Measurements from ENCODE around the gene SELL.

The SELL gene

GRCh38 chr1:169653873-169654272, 57.5 kb downstream of the SELL start:
- no peak for TF ChIP-seq LEF1 (IDR thresholded peaks at IDR 0.05; ENCODE audit: borderline replicate concordance)
- TF ChIP-seq PKNOX1 (IDR thresholded peaks at IDR 0.05) = no peak
- no peak for TF ChIP-seq HDGF (IDR thresholded peaks at IDR 0.05; ENCODE audit: borderline replicate concordance)
- ChIA-PET CTCF (no interaction called here), POLR2A (interaction anchor here (0.6 kb wide), 1 partner anchor 18 kb away, joined by 3 read pairs; no protein-coding TSS in a partner anchor)

GRCh38 chr1:169651035-169651434, 60.4 kb downstream of the SELL start:
- ChIA-PET POLR2A (no interaction called here), CTCF (no interaction called here)
- DNase-seq (ENCODE audit: extremely low spot score) = no peak
- TF ChIP-seq LEF1 (IDR thresholded peaks at IDR 0.05; ENCODE audit: borderline replicate concordance) = no peak

More at GRCh38 chr1:169653873-169654272, 57.5 kb downstream of the SELL start:
- DNase-seq (ENCODE audit: extremely low spot score) = no peak

- ChIA-PET POLR2A (no interaction called here), CTCF (interaction anchor here (0.6 kb wide), 1 partner anchor 1291 kb away, joined by 3 read pairs; no protein-coding TSS in a partner anchor)
- no peak for TF ChIP-seq ELF4 (IDR thresholded peaks at IDR 0.05)
- no peak for TF ChIP-seq FOXM1 (IDR thresholded peaks at IDR 0.05; ENCODE audit: borderline replicate concordance)
- DNase-seq (ENCODE audit: extremely low spot score) = no peak
Observed at GRCh38 chr1:169650551-169650950, 60.9 kb downstream of the SELL start.

GRCh38 chr1:169648709-169649108, 62.7 kb downstream of the SELL start:
- POLR2A ChIA-PET = no interaction called here
- no peak for DNase-seq (ENCODE audit: extremely low spot score)
- CTCF ChIA-PET = no interaction called here
- no peak for TF ChIP-seq L3MBTL2 (conservative IDR thresholded peaks at IDR 0.05)
- TF ChIP-seq LEF1 (IDR thresholded peaks at IDR 0.05; ENCODE audit: borderline replicate concordance) = no peak
- TF ChIP-seq HDGF (IDR thresholded peaks at IDR 0.05; ENCODE audit: borderline replicate concordance) = no peak
- no peak for TF ChIP-seq NFRKB (IDR thresholded peaks at IDR 0.05)
- no peak for TF ChIP-seq FOXA1 (IDR thresholded peaks at IDR 0.05)
- no peak for TF ChIP-seq FOXM1 (IDR thresholded peaks at IDR 0.05; ENCODE audit: borderline replicate concordance)
- no peak for TF ChIP-seq TARDBP (IDR thresholded peaks at IDR 0.05)
- no peak for TF ChIP-seq PKNOX1 (IDR thresholded peaks at IDR 0.05)
- no peak for TF ChIP-seq SP1 (IDR thresholded peaks at IDR 0.05)
- no peak for TF ChIP-seq FOXK2 (IDR thresholded peaks at IDR 0.05)
- TF ChIP-seq CTBP1 (IDR thresholded peaks at IDR 0.05; ENCODE audit: borderline replicate concordance) = no peak
- no peak for TF ChIP-seq BHLHE40 (IDR thresholded peaks at IDR 0.05; ENCODE audit: borderline replicate concordance)
- no peak for TF ChIP-seq ARNT (IDR thresholded peaks at IDR 0.05)
- TF ChIP-seq ELF4 (IDR thresholded peaks at IDR 0.05) = no peak

GRCh38 chr1:169648187-169648586, 63.2 kb downstream of the SELL start:
- TF ChIP-seq FOXM1 (IDR thresholded peaks at IDR 0.05; ENCODE audit: borderline replicate concordance) (no peak), SP1 (IDR thresholded peaks at IDR 0.05) (no peak), ZNF384 (IDR thresholded peaks at IDR 0.05) (no peak), HDGF (IDR thresholded peaks at IDR 0.05; ENCODE audit: borderline replicate concordance) (no peak), SUZ12 (IDR thresholded peaks at IDR 0.05) (no peak), CTBP1 (IDR thresholded peaks at IDR 0.05; ENCODE audit: borderline replicate concordance) (no peak), ELF4 (IDR thresholded peaks at IDR 0.05) (no peak), PKNOX1 (IDR thresholded peaks at IDR 0.05) (no peak), FOXK2 (IDR thresholded peaks at IDR 0.05) (no peak), NFRKB (IDR thresholded peaks at IDR 0.05) (no peak), LEF1 (IDR thresholded peaks at IDR 0.05; ENCODE audit: borderline replicate concordance) (no peak), L3MBTL2 (conservative IDR thresholded peaks at IDR 0.05) (no peak), BHLHE40 (IDR thresholded peaks at IDR 0.05; ENCODE audit: borderline replicate concordance) (no peak), ARNT (IDR thresholded peaks at IDR 0.05) (no peak), TARDBP (IDR thresholded peaks at IDR 0.05) (no peak), FOXA1 (IDR thresholded peaks at IDR 0.05) (no peak)
- ChIA-PET POLR2A (no interaction called here), CTCF (no interaction called here)
- DNase-seq (ENCODE audit: extremely low spot score) = no peak

- CTCF ChIA-PET = no interaction called here
- no peak for TF ChIP-seq FOXA1 (IDR thresholded peaks at IDR 0.05)
- POLR2A ChIA-PET = no interaction called here
- no peak for DNase-seq (ENCODE audit: extremely low spot score)
Observed at GRCh38 chr1:169647512-169647911, 63.9 kb downstream of the SELL start.

- POLR2A ChIA-PET = no interaction called here
- no peak for DNase-seq (ENCODE audit: extremely low spot score)
- CTCF ChIA-PET = no interaction called here
- TF ChIP-seq PKNOX1 (IDR thresholded peaks at IDR 0.05) (no peak), ZNF384 (IDR thresholded peaks at IDR 0.05) (no peak)
Observed at GRCh38 chr1:169644297-169644696, 67.1 kb downstream of the SELL start.
